Measurements from ENCODE around the gene RANBP17.

DNA sequence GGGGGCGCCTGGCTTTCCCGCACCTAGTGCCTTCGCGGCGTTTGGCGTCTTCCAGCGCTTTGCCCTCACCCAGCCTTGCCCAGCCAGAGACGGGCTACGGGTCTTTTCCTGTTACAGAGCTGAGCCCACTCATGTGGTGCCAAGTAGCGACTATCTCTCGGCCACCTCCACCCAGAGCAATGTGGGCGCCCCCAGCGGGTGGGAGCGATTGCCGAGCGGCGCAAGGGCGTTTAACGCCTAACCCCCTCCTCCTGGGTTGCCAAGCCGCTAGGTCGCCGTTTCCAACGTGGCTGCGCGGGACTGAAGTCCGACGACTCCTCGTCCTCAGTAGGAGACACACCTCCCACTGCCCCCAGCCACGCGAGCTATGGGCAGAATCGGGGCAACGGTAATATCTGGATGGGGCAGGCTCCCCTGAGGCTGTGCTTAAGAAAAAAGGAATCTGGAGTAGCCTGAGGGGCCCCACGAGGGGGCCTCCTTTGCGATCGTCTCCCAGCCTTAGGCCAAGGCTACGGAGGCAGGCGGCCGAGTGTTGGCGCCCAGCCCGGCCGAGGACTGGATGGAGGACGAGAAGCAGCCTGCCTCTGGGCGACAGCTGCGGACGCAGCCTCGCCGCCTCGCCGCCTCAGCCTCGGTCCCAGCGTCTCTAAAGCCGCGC is 453.0 kb downstream of the RANBP17 start:
- TF ChIP-seq, protein P1, sequence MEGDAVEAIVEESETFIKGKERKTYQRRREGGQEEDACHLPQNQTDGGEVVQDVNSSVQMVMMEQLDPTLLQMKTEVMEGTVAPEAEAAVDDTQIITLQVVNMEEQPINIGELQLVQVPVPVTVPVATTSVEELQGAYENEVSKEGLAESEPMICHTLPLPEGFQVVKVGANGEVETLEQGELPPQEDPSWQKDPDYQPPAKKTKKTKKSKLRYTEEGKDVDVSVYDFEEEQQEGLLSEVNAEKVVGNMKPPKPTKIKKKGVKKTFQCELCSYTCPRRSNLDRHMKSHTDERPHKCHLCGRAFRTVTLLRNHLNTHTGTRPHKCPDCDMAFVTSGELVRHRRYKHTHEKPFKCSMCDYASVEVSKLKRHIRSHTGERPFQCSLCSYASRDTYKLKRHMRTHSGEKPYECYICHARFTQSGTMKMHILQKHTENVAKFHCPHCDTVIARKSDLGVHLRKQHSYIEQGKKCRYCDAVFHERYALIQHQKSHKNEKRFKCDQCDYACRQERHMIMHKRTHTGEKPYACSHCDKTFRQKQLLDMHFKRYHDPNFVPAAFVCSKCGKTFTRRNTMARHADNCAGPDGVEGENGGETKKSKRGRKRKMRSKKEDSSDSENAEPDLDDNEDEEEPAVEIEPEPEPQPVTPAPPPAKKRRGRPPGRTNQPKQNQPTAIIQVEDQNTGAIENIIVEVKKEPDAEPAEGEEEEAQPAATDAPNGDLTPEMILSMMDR (IDR thresholded peaks at IDR 0.05), result no peak
- no peak for TF ChIP-seq POLR2A (IDR thresholded peaks at IDR 0.05)

All from lower leg skin (tissue), 3 donors.